A673 (cell line): ENCODE results near the gene ADPRH.

Experiments
- CTCF ChIP-seq: fragments of 300-800, 200-600 bp; sonication (generic); conservative IDR thresholded peaks from 2 replicates; pipeline ENCODE4 v1.5.1; 2017; ENCODE audit warnings: low read depth, mild to moderate bottlenecking, antibody characterized with exemption, low read length, moderate library complexity, mixed read lengths
- EZH2 ChIP-seq: fragments of 200-600 bp; sonication (generic); IDR thresholded peaks from 2 replicates; pipeline ENCODE4 v1.6.1; 2017; ENCODE audit warnings: borderline replicate concordance, low read depth, mild to moderate bottlenecking, mixed read lengths, antibody characterized with exemption, low read length; ENCODE audit not compliant: poor library complexity, severe bottlenecking

GRCh38 chr3:119616056-119616455 is 36.8 kb downstream of the ADPRH start:
- TF ChIP-seq CTCF (no peak), EZH2 (no peak)
